IPS-18a (cell line): ENCODE measurements around the gene ZNF587B.
"Not testable (repeated sequence)": the region's sequence is repeated elsewhere in the genome, so short reads cannot be mapped to it uniquely, and the experiment has no call there.

Experiments used
- H3K27ac ChIP-seq: one replicate; pipeline ENCODE4 v1.5.1; 2013; ENCODE audit warnings: low read length
- H3K27me3 ChIP-seq: one replicate; pipeline ENCODE4 v1.6.1; 2013; ENCODE audit warnings: mild to moderate bottlenecking, low read length; ENCODE audit not compliant: control insufficient read depth, insufficient read depth
- H3K36me3 ChIP-seq: one replicate; pipeline ENCODE4 v1.6.1; 2013; ENCODE audit warnings: low read depth, low read length; ENCODE audit not compliant: control insufficient read depth
- H3K4me1 ChIP-seq: one replicate; pipeline ENCODE4 v1.6.1; 2013; ENCODE audit warnings: low read depth, low read length; ENCODE audit not compliant: control insufficient read depth
- H3K4me3 ChIP-seq: one replicate; pipeline ENCODE4 v1.5.1; 2013; ENCODE audit warnings: low read length
- H3K9ac ChIP-seq: one replicate; pipeline ENCODE4 v1.6.1; 2013; ENCODE audit warnings: mild to moderate bottlenecking, low read length, moderate library complexity
- H3K9me3 ChIP-seq: one replicate; pipeline ENCODE4 v1.6.1; 2013; ENCODE audit warnings: low read depth, low read length; ENCODE audit not compliant: control insufficient read depth

Gene ZNF587B

DNA sequence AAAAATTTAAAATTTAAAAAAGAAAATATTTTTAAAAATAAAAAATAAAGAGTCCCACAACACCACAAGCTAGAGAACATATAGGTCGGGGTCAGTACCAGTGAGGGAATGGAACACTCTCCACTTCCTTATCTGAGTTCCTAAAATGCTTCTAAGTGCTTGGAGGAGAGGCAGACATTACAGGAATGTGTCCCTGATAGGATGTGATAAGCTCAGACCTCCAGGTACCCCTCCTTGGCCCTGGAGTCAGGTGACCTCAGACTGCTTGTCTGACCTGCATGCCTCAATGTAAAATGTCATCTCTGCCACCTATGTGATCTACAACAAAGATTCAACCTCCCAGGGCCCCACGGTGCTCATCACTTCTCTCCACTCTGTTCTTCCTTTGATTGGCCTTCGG, 55.9 kb downstream of the ZNF587B start:
- Histone ChIP-seq H3K36me3 (peaks cover 23% of the 10 kb centered on the region), H3K4me1 (peaks cover 12% of the 10 kb centered on the region), H3K9me3 (no peaks in the 10 kb centered on the region), H3K27ac (no peak overlapping the region), H3K4me3 (peak overlapping the region; percentile 84), H3K9ac (peak overlapping the region; percentile 29), H3K27me3 (no peaks in the 10 kb centered on the region)

DNA sequence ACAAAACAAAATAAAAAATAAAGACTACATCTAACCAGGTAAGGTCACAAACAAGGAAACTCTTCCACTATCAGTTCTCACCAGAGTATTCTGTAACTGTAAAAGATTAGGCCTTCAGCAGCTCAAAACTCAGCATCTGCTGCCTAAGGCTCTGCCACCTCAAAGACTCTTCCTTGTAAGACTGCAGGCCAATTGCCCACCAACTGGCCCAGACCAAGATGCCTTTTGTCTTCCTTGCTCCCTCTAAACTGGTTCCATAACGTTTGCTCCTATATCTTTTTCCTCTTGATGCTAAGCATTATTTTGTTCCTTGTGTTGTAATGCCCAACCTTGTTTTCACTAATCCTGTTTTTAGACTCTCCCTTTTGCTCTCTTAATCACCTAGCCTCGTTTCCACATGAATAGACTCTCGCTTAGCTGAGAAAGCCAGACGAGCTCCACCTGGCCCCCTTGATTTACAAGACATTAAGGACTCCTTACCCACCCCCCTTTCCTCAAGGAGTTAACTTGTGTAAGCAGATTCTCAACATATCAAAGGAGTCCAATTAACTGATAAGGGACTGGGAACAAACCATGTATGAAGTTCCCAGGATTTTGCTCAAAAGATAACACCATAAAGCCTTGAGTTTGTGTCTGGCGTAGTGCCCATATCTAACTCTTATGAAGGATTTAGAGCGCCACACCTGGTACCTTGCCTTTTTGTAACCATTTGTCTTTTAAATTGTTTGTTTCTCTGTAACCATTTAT, 57.3 kb downstream of the ZNF587B start:
- Histone ChIP-seq H3K27me3 (no peaks in the 10 kb centered on the region), H3K9me3 (no peaks in the 10 kb centered on the region), H3K36me3 (peaks cover 23% of the 10 kb centered on the region), H3K27ac (peak overlapping the region; percentile 85), H3K4me3 (peak overlapping the region; percentile 84), H3K9ac (peak overlapping the region; percentile 98), H3K4me1 (peaks cover 12% of the 10 kb centered on the region)

DNA sequence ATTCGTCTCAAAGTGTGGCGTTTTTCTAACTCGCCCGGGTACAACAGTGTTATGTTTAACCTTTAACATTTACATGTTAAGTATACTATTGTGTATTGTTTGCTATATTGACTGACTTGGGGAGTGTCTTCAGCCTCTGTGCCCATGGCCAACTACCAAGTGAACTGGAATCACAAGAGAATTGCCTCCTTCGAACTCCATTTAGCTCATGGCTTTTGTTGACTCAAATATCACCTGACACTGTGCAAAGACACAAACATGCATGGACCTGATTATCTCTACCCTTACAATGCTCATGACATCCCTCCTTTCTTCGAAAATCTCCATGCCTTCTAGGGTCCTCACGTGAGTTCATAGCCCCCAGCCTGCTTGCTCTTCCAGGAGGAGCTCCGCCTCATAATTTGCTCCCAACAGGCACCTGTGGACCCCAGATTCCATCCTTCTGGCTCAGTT, 58.0 kb downstream of the ZNF587B start:
- Histone ChIP-seq H3K36me3 (peaks cover 23% of the 10 kb centered on the region), H3K4me3 (peak overlapping the region; percentile 84), H3K9ac (peak overlapping the region; percentile 98), H3K27me3 (no peaks in the 10 kb centered on the region), H3K9me3 (no peaks in the 10 kb centered on the region), H3K27ac (peak overlapping the region; percentile 85), H3K4me1 (peaks cover 12% of the 10 kb centered on the region)

DNA sequence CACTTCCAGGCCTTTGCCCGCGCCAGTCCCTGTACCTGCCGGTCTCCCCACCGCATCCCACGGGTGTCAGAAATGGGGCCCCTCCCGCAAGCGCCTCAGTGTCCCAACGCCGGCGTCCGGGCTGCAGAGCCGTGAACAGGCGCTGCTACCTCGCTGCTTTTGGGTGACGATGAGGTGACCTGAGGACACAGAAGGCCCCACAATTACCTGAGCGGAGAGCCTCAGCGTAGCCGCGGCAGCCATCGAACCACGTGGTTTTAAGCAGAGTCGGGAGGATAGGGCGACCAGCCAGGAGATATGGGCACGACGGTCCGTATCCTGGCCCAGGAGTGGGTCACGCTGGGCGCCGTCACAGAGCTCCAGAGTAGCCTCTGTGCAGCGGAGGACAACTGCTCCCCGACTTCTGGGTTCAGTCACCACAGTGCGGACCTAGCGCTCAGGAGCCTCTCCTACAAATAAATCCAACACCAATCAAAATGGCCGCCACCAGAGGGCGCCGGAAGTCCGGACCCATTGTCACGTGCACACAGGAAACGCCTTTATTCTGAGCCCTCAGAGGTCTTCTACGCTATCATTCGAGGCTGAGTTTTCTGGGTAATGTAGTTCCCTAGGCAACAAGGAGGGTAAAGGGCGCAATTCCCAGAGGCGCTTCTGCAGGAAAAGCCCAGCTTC, 58.6 kb downstream of the ZNF587B start, which contains the start of gene ZNF814:
ZNF814 (minus strand) TSS at position 478 of the 672 bp plus-strand sequence; CDS start at position 243, 235 bp downstream.
- peak within 1 kb of the TSS; percentile 84 for H3K4me3 ChIP-seq
- peaks cover 12% of the 10 kb centered on the region for H3K4me1 ChIP-seq
- H3K9me3 ChIP-seq = no peaks in the 10 kb centered on the region
- H3K9ac ChIP-seq = peak within 1 kb of the TSS; percentile 98
- peaks cover 20% of the 10 kb centered on the region for H3K36me3 ChIP-seq
- no peaks in the 10 kb centered on the region for H3K27me3 ChIP-seq
- peak within 1 kb of the TSS; percentile 85 for H3K27ac ChIP-seq

DNA sequence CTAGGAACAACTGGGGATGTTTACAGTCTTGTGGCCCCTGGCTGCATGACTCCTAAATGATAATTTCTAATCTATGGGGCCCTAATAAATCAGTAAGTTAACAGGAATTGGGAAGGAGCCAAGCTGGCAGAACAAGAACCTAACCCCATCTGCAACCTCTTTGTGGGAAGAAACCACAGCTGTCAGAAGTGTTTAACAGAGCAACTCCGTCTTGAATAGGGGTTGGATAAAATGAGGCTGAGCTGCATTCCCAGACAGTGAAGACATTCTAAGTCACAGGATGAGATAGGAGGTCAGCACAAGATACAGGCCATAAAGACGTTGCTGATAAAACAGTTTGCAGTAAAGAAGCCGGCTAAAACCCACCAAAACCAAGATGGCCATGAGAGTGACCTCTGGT, 60.6 kb downstream of the ZNF587B start:
- not testable (repeated sequence) for H3K36me3 ChIP-seq, H3K4me1 ChIP-seq, H3K9ac ChIP-seq, H3K9me3 ChIP-seq, H3K4me3 ChIP-seq, H3K27me3 ChIP-seq, H3K27ac ChIP-seq
